Suppressor macrophage treated with lipopolysaccharide for 4 hours (primary cell): ENCODE measurements around the gene ASCL2.
"Not testable (repeated sequence)": the region's sequence is repeated elsewhere in the genome, so short reads cannot be mapped to it uniquely, and the experiment has no call there.

Experiments used
- DNase-seq: peaks from one replicate; pipeline ENCODE4 v3.0.0-alpha.2; 2020

The ASCL2 gene

DNA sequence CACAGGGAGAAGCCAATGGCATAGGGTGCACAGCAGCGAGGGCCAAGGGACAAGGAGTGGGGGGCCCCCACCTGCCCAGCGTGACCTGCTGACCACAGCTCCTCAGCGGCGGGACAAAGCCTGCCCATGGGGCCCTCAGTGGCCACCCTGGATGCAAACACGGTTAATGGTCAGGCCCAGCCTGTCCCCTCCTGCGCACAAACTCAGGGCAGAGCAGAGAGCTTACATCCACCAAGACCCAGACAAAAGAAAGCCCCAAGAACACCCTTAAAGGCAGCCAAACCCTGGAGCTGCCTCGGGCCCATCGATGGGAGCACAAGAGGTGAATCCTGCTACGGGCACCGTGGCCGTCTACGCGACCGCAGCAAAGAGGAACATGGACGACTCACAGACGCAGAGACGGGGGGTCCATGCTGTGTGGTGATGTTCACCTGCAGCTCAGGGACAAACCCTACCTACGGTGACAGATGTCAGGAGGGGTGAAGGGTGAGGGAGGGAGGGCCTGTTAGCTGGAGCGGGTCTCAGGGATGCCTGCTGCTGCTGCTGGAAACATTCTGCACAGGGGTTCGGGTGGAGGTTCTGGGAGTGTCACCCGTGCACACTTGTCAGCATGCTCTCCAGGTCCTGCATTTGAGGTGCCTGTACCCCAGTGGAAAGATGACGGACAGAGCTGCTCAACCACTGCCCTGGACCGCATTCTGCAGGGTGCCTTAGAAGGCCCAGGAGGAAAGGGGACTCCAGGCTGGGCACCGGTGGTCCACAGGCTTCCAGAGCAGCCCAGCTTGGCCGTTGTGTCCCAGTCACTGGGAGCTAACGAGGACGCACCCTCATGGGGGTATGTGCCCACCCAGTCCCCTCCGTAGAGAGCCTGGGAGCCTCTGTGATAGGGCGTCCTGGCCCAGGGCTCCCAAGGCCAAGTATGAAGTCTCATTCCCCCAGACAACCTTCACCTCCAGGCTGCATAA is 11.6 kb downstream of the ASCL2 start:
- no peak for DNase-seq

DNA sequence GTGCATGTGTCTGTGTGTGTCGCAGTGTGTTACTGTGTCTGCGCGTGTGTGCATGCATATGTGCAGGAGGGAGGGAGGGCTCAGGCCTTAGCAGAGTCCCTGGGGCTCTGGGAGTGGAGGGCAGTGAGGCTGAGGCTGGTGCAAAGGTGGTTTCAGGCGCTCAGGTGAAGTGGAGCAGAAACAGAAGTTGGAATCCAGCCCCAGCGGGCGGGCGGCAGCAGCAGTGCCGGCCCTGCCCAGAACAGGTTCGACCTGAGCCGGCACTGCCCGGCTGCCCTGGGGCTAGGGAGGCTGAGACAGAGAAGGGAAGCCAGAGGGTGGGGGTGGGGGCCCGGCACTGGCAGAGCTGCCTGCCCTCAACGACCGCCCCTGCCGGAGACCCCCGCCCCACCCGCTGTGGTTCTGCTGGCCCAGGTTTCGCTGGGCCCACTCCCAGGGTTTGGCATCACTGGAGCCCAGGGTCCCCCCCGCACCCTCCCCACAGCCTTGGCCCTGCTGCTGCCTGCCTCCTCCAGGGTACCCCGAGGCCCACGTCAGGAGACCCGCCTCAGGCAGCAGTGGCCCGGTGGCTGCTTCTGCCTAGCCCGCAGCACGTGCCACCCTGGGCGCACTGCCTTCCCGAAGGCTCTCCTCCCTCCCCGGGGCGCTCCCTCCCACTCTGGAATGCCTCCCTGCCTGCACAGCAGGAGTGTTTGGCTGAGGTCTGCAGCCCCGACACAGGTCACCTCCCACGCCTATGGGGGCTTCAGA is 13.3 kb downstream of the ASCL2 start:
- no peak for DNase-seq

DNA sequence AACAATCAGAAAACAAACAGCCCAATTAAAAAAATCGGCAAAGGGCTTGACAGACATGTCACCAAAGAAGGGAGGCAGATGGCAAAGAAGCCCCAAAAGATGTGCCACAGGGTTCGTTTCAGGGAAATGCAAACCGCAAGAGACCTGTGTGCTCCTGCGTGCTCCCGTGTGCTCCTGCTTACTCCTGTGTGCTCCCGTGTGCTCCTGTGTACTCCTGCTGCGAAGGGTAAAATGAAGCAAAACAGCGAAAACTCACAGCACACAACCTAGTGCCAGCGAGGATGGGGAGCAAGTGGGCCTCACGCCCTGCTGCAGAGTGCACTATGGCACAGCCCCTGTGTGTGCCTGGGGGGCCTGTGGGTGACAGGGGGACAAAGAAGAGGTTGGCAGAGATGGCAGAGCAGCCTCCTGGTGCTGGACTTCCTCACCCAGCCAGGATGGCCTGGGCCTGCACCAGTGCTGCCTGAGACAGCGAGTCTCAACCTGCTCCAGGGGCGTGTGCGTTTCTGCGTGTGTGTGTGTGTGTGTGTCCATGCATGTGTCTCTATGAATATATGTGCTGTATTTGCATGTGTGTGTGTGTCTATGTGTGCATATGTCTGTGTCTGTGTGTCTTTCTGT is 14.0 kb downstream of the ASCL2 start:
- DNase-seq, result no peak

DNA sequence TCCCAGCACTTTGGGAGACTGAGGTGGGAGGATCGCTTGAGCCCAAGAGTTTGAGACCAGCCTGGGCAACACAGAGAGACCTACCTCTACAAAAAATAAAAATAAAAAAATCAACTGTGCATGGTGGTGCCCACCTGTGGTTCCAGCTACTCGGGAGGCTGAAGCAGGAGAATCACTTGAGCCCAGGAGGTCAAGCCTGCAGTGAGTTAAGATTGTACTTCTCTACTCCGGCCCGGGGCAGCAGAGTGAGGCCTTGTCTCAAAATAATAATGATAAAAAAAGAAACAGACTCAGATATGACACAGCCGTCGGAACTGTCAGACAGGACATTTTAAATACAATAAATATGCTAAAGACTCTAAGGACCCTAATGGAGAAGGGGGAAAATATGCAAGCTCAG is 18.4 kb downstream of the ASCL2 start:
- no peak for DNase-seq

DNA sequence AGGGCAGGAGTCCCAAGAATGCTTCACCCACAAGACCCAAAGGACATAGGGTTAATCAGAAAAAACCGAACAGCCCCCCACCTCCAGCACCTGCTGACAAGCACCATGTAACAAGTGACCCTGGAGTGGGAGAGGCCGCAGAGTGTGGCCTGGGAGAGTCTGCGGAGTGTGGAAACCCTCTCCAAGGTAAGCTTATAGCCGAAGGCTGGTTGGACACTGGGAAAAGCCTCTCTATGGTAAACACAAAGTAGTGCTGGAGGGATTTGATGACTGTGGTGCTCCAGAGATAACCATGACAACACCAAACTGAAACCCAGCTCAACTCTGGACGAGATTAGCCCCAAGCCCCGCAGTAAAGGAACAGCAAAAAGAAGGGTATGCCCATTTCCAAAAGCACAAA is 19.2 kb downstream of the ASCL2 start:
- DNase-seq, result no peak

DNA sequence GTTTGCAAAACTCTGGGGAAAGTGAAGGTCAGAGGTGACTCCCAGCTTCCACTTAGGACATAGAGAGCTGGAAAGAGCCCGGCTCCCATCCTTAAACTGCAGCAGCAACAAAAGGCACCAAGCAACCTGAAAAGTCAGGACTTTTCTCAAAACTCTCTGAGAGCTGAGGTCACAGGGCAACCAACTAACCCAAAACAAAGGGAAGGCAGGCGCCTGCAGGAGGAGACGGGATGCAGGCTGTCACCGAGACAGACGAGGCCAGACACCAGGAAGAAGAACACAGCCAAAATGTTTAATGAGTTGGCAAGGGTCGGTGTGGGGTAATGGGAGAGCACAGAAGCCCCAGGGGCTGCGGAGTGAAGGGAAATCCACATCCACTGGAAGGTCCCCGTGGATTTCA is 19.9 kb downstream of the ASCL2 start:
- no peak for DNase-seq

DNA sequence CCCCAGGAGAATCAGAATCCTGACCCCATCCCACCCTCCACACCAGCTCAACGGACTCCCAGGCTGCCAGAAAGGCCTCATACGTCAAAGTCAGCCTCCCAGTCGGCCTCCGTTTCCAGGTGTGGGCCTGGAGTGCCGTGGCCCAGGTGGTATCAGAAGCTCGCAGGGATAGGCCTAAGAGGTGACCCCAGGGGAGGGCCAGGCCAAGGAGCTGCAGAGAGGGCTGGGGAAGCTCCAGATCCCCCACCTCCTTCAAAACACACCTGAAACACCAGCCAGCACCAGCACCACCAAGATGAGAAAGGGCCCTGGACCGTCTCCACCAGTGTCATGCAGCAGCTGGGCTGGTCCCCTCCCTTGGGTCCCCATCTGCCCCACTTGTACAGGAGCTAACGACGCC is 20.3 kb downstream of the ASCL2 start:
- no peak for DNase-seq

DNA sequence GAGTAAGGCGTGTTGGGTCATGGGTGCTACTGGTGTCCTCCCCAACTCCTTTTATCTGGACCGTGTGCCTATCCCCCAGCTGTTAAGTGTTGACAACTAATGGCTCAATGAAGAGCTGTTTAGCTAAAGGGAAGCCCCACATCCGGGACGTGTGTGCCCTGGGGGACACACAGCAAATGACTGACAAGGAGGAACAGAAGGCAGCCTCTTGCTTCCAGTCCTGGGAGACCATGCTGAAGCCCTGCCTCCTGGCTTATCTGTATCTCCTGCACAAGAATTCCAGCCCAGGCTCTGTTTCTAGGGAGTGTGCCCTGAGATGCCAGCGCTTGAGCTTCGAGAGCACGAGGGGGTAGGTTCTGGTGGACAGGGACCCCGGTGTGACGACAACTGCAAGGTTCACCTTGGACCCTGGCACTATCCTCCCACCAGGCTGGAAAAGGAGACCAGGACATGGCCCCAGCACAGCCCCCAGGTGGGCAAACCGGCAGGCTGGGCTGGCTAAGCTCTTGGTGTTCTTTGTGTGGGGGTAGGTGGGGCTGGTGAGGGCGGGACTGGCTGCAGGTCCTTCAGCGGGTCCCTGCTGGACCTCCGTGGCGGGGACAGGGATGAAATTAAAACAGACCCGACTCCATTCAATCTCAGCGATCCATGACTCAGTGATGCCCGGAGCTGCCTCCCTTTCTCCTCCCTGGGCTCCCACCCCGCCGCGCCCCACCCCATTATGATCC is 21.0 kb downstream of the ASCL2 start:
- DNase-seq, result no peak

DNA sequence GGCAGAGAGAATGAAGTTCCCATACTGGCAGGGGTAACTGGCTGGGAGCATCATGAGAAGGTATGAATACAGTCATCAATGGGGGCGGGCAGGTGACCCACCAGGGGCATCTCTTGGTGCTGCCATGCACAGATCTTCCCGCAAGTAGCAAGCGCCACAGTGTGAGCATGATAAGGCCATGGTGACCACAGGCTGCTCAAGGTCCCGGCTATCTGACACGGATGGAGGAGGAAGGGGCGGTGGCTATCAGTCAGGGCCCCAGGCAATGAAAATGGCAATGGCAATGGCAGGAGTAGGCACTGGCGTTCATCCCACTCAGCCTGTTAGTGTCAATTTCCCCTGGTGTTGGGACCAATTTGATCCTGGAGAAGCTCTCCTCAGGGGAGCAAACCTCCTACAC is 21.6 kb downstream of the ASCL2 start:
- DNase-seq, result no peak

DNA sequence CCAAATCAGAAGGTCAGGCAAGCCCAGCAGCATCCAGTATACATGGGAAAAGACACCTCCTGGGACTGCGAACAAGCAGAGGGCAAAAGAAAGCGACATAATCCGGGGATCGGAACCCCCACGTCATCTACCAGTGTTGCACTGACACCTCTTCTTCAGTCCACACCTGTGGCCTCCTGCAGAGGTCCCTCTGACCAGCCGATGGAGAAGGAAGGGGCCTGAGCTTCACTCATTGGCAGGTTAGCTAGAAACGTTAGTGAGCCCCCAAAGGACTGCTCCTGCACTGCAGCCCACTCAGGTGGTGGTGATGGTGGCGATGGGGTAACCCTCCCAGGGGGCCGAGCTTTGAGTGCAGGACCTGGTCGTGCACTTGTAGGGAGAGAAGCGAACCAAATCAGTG is 22.1 kb downstream of the ASCL2 start:
- DNase-seq, result no peak

DNA sequence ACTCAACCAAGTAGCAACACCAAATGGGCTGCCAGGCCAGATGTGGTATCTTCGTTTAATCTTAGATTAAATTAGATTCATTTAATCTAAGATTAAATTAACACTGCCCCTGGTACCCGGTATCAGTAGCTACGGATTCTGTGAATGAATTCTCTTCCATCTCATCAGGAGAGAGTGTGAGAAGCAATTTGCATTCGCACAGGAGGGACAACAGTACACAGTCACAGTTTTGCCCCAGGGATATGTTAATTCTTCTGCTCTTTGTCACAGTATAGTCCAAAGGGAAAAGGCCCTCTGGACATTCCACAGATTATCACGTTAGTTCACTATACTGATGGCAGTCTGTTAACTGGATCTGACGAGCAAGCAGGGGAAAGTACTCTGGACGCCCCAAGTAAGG is 22.9 kb downstream of the ASCL2 start:
- DNase-seq, result no peak

DNA sequence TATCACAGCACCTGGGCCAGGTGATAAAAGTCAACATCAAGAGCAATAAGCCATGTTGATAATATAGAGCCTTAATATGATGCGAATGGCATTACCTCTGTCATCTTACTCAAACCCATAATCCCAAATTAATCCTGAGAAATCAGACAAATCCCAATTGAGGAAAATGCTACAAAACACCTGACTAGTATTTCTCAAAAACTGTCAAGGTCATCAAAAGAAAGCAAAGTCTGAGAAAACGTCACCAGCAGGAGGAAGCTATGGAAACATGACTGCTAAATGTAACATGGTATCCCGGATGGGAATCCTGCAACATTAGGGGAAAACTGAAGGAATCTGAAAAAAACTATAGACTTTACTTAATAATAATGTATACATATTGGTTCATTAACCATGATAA is 29.6 kb downstream of the ASCL2 start:
- no peak for DNase-seq

DNA sequence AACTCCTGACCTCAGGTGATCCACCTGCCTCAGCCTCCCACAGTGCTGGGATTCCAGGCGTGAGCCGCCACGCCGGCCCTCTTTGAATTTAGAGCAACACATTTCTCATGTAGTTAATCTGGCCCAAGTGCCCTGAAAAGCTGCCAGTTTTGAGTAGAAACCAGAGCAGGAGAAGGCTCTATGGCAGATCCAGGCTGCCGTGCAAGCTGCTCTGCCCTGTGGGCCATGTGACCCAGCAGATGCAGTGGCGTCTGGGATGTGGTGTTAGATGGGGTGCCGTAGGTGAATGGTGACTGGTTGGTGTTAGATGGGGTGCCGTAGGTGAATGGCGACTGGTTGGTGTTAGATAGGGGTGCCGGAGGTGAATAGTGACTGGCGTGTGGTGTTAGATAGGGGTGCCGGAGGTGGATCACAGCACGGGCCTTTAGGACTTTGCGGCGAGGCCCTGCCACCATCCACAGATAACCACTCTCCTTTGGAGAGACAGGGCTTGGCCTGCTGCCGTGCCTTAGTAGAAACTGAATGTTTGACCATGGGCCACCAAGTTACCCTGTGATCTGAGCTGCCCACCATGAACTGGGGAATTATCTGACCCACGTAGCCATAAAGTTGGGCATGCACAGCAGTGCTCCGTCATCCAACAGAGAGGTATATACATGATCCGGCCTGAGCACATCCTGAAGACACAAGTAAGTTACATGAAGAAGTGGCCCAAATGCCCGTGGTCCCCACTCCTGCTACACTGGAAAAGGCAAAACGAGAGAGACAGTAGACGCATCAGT is 32.7 kb downstream of the ASCL2 start:
- DNase-seq, result no peak

DNA sequence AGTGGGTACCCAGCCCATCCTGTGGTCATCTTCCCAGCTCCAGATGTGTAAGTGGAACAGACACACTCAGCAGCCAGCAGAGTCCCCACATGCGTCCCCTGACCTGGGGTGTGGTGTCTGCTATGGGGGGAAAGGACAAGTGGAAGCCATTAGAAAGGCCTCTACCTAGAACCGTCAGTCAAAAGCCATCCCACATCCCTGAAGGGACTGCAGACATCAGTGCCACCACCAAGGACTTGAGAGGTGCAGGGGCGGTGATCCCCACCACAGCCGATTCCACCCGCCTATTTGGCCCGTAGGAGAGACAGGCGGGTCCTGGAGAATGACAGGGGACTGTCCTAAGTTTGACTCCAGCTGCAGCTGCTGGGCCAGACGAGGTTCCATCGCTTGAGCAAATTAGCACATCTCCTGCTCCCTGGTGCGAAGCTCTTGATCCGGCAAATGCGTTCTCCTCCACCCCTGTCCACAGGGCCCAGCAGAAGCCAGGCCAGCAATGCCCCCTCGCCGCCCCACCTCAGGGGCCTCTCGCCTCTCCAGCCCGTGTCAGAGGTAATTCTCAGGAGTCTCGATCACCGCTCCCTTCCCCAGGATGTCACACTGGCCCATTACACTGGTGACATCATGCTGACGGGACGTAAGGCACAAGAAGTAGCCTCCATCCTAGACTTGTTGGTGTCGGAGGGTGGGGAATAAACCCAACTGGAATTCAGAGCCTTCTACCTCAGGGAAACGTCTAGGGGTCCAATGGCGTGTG is 33.8 kb downstream of the ASCL2 start:
- not testable (repeated sequence) for DNase-seq

DNA sequence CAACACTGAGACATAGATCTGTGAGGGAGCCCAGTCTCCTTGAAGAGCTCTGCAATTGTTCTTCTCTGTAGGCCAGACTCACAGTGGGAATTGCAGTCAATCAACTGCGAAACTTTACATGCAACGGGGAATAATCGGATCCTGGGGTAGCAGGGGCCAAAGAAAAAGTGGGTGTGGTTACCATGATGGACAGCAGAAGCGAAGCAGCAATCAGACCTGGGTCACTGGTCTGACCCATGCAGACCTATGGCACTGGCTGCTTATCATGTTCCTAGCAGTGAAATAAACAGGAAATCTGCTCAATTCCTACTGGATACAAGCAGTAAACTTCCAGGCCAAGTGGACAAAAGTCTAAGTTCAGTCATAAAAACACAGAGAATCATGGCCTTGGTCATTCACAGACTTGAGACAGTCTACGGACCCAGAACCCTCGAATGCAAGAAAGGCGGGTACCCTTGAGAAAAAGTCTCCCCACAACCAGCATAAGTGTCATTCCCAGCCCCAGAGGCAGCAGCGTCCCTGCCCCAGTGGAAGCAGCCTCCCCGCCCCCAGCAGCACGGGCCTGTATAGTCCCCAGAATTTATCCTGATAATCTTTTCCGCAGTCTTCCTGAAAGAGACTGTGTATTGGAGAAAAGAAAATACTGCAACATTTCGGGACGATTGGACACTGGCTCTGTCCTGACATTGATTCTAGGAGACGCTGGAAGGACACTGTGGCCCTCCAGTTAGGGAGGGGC is 34.6 kb downstream of the ASCL2 start:
- no peak for DNase-seq

DNA sequence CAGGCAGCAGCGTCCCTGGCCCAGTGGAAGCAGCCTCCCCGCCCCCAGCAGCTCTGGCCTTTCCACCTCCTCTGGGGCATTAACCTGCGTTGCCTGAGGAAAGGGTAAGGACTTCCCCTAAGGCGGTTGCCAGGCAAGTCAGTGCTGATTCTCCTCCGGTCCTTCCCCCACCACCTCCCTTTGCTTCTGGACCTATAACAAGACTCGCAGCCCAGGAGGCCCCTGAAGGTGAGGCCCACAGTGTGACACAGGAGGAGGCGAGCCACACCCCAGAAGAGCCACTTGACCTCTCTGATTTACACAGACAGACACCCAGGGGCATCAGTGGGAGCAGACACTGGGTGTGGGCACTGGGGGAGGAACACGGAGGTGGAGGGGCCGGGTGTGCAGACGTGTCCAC is 35.4 kb downstream of the ASCL2 start:
- DNase-seq, result no peak

DNA sequence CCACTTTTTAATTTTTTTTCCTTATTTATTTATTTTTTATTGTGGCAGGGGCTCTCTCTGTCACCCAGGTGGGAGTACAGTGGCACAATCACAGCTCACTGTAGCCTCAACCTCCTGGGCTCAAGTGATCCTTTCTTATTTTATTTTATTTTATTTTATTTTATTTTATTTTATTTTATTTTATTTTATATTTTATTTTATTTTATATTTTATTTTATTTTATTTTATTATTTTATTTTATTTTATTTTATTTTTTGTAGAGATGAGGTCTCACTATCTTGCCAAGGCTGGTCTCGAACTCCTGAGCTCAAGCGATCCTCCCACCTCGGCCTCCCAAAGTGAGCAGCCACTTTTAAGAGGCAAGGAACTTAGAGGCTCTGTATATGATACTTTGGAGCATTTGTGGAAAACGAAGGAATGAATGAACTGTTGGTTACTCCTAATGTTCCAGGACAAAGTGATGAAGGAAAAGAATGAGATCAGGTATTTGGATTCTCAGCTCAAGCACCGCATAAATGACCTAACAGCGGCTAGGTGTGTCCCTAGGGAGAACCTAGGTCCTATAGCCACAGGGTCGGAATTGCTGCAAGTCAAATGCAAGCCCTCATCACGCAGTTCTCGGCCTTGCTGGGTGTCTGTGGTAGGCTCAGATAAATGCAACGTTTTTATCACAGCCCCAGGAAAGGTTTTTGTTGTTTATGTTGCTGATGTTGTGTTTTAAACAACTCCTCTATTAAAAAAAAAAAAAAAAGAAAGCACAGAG is 36.5 kb downstream of the ASCL2 start:
- DNase-seq, result no peak

DNA sequence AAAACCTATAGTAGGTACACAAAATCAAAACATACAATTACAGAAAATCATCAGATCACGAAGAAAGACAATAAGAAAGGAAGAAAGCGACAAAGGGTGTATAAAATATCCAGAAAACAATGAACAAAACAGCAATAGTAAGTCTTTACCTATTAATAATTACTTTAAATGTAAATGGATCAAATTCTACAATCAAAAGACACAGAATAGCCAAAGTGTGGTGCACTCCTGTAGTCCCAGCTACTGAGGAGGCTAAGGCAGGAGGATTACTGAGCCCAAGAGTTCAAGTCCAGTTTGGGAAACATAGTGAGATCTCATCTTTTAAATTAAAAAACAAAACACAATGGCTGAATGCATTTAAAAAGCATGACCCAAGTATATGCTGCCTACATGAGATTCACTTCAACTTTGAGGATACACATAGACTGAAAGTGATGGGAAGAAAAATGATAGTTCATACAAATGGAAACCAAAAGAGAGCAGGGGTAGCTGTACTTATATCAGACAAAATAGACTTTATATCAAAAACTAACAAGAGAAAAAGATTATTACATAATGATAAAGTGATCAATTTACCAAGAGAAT is 40.6 kb downstream of the ASCL2 start:
- no peak for DNase-seq

DNA sequence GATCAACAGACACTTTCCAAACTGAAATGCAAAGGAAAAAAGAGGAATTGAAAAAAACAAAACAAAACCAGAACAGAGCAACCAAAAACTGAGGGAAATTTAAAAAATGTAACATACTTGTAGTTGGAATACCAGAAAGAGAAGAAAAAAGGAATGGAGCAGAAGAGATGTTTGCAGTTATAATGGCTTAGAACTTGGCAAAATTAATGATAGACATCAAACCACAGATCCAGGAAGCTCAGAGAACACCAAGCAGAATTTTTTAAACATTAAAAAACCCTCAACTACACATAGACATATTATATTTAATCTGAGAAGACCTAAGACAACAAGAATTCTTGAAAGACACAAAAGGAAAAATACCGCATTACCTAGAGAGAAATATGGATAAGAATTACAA is 46.1 kb downstream of the ASCL2 start:
- no peak for DNase-seq
